ENCODE results near the gene EID2. TPM values are rescaled to one million over a fixed set of nuclear protein-coding genes. Genes with fewer than 3 reads are reported as not detected.

EID2 gene
- total and polyA plus RNA-seq, 2 donors from 2014 or later: 12.0 to 17.0 TPM

DNA sequence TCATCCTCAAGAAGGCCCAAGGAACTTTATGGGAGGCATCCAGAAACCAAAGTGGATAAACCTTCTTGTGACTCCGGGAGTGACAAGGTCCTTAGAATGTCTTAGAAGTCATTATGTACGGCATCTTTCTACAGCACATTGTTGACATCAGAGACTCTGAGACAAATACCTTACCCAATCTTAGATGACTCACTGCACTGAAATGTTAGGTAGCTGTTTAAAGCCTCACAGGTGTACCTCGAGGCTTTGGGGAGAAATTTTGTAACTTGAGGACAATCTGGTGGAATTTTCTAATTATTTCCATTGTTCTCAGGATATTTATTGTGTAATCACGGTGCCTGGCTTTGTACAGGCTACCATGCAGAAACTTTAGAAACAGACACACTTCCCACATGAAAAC, 47.5 kb upstream of the EID2 start:
- H3K27ac ChIP-seq (ENCODE audit: low read depth in 2 of 2, low read length in 2 of 2): no peak overlapping the region
- no peaks in the 10 kb centered on the region for H3K9me3 ChIP-seq (ENCODE audit: control insufficient read depth in 2 of 3, insufficient read depth in 1 of 3, low read length in 3 of 3)
- no peaks in the 10 kb centered on the region for H3K27me3 ChIP-seq (ENCODE audit: control insufficient read depth, insufficient read depth, low read length)
- DNase-seq (no peak), FAIRE-seq (no peak)
- H3K36me3 ChIP-seq (ENCODE audit: control insufficient read depth in 2 of 3, insufficient read depth in 3 of 3, low read length in 3 of 3): no peaks in the 10 kb centered on the region
- intact Hi-C loops (cut with DNase I): no loop called here
- no peak overlapping the region for H3K9ac ChIP-seq (ENCODE audit: low read length in 3 of 3)
- no peaks in the 10 kb centered on the region for H3K4me1 ChIP-seq (ENCODE audit: control insufficient read depth in 2 of 3, insufficient read depth in 2 of 3, low read depth in 1 of 3, low read length in 3 of 3)
- no peak overlapping the region for H3K4me3 ChIP-seq (ENCODE audit: low read length in 3 of 3)
- TF ChIP-seq CTCF (IDR thresholded peaks at IDR 0.05; ENCODE audit: borderline replicate concordance, extremely low read depth, insufficient read depth): no peak

- no peak overlapping the region for H3K4me3 ChIP-seq (ENCODE audit: low read length in 3 of 3)
- no peaks in the 10 kb centered on the region for H3K4me1 ChIP-seq (ENCODE audit: control insufficient read depth in 2 of 3, insufficient read depth in 2 of 3, low read depth in 1 of 3, low read length in 3 of 3)
- DNase-seq: no peak
- H3K36me3 ChIP-seq (ENCODE audit: control insufficient read depth in 2 of 3, insufficient read depth in 3 of 3, low read length in 3 of 3): no peaks in the 10 kb centered on the region
- H3K9ac ChIP-seq (ENCODE audit: low read length in 3 of 3): no peak overlapping the region
- H3K27ac ChIP-seq (ENCODE audit: low read depth in 2 of 2, low read length in 2 of 2): no peak overlapping the region
- peaks cover 0 to 9% (median 2%) of the 10 kb centered on the region in 3 donors for H3K9me3 ChIP-seq (ENCODE audit: control insufficient read depth in 2 of 3, insufficient read depth in 1 of 3, low read length in 3 of 3)
- intact Hi-C loops (cut with DNase I): no loop called here
- H3K27me3 ChIP-seq (ENCODE audit: control insufficient read depth, insufficient read depth, low read length): no peaks in the 10 kb centered on the region
- TF ChIP-seq CTCF (IDR thresholded peaks at IDR 0.05; ENCODE audit: borderline replicate concordance, extremely low read depth, insufficient read depth): no peak
- FAIRE-seq: no peak
Measured at GRCh38 chr19:39582891-39583625, 43.1 kb upstream of the EID2 start.

- Histone ChIP-seq H3K4me1 (ENCODE audit: control insufficient read depth in 2 of 3, insufficient read depth in 2 of 3, low read depth in 1 of 3, low read length in 3 of 3) (no peaks in the 10 kb centered on the region), H3K9ac (ENCODE audit: low read length in 3 of 3) (no peak overlapping the region), H3K4me3 (ENCODE audit: low read length in 3 of 3) (no peak overlapping the region), H3K27me3 (ENCODE audit: control insufficient read depth, insufficient read depth, low read length) (no peaks in the 10 kb centered on the region), H3K9me3 (ENCODE audit: control insufficient read depth in 2 of 3, insufficient read depth in 1 of 3, low read length in 3 of 3) (peaks cover 0 to 9% (median 2%) of the 10 kb centered on the region in 3 donors), H3K27ac (ENCODE audit: low read depth in 2 of 2, low read length in 2 of 2) (no peak overlapping the region), H3K36me3 (ENCODE audit: control insufficient read depth in 2 of 3, insufficient read depth in 3 of 3, low read length in 3 of 3) (no peaks in the 10 kb centered on the region)
- DNase-seq (no peak), FAIRE-seq (no peak)
- intact Hi-C loops (cut with DNase I): no loop called here
- TF ChIP-seq CTCF (IDR thresholded peaks at IDR 0.05; ENCODE audit: borderline replicate concordance, extremely low read depth, insufficient read depth): no peak
Measured at GRCh38 chr19:39582442-39582841, 42.5 kb upstream of the EID2 start.
